Measurements from ENCODE around the gene DELE1.

DNA sequence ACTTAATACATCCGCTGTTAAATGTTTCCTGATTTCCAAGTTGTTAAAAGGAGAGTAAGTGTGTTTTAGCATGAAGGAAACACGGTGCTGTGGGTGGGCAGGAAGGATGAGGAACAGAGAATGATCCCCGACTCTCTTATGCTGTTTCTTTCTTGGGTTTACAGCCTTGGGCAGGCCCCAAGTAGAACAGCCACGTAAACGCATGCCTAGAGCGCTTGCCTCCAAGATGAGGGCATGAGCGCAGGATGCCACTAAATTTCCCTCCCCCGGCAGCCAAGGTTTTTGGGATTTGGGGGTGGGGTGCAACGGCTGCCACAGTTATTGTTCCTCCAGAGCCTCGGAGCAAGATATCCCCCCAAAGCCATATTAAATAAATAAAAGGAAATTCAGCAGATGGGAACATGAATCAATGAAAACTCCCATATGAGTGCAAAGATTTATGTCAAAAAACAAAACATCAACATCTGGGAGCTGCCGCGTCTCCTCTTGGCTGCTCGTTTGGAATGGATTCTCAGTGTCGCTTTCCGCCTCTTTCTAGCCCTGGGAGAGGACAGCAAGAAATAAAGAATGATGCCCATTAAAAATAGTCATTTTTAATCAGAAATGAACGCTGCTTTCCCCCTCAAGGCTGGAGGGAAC is 10.0 kb upstream of the DELE1 start:
- TF ChIP-seq, protein P1, sequence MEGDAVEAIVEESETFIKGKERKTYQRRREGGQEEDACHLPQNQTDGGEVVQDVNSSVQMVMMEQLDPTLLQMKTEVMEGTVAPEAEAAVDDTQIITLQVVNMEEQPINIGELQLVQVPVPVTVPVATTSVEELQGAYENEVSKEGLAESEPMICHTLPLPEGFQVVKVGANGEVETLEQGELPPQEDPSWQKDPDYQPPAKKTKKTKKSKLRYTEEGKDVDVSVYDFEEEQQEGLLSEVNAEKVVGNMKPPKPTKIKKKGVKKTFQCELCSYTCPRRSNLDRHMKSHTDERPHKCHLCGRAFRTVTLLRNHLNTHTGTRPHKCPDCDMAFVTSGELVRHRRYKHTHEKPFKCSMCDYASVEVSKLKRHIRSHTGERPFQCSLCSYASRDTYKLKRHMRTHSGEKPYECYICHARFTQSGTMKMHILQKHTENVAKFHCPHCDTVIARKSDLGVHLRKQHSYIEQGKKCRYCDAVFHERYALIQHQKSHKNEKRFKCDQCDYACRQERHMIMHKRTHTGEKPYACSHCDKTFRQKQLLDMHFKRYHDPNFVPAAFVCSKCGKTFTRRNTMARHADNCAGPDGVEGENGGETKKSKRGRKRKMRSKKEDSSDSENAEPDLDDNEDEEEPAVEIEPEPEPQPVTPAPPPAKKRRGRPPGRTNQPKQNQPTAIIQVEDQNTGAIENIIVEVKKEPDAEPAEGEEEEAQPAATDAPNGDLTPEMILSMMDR (IDR thresholded peaks at IDR 0.05): no peak
- TF ChIP-seq POLR2A (IDR thresholded peaks at IDR 0.05): no peak
